Gastrocnemius medialis (tissue), 4 donors: ENCODE measurements around the gene NDUFS1.

Source experiments
- CTCF ChIP-seq, 5 experiments: fragments of 450-650 bp in 3 of 5; fragments of 200-600 bp in 2 of 5; sonication (generic) in 2 of 5; IDR thresholded peaks in 4 of 5; conservative IDR thresholded peaks in 1 of 5; 1 replicate in 4 of 5; 2 replicates in 1 of 5; pipeline ENCODE4 v1.5.1; 2016 to 2019; ENCODE audit warnings: antibody characterized with exemption in 5 of 5, mild to moderate bottlenecking in 3 of 5, moderate library complexity in 3 of 5
- POLR2A ChIP-seq, 2 donors: fragments of 450-650 bp; IDR thresholded peaks; one replicate each; pipeline ENCODE4 v1.6.1; 2017; ENCODE audit warnings: antibody characterized with exemption in 2 of 2, mild to moderate bottlenecking in 2 of 2, moderate library complexity in 2 of 2

DNA sequence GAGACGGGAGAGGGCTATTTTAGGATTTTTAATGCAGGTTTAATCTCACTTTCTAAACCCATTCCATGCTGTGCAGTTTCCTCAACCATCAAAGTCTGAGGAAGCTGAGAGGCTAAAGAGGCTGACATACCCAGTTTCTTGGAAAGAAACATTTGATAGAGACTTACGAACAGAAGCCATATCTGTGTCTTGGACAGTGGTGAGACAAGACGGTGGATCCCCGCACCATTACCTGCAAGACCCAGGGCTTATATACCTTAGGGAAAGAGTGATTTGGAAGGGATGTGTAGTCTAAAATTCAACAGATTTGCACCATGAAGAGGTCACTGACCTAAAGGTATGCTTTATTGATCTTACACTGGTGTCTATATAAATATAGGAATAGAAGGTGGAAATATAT, 13.9 kb upstream of the NDUFS1 start:
- TF ChIP-seq POLR2A (IDR thresholded peaks at IDR 0.05) (no peak), CTCF (IDR thresholded peaks at IDR 0.05 in 4 of 5, conservative IDR thresholded peaks at IDR 0.05 in 1 of 5) (no peak)
